NCI-H446 treated with DMSO at 0.1 percent for 48 hours (cell line): ENCODE data around the gene SMIM1.
"Not testable (repeated sequence)": the region's sequence is repeated elsewhere in the genome, so short reads cannot be mapped to it uniquely, and the experiment has no call there.

Source experiments
- DNase-seq: peaks from one replicate; lab custom pipeline; 2025; lab: John Stamatoyannopoulos, UW

Gene SMIM1, protein sequence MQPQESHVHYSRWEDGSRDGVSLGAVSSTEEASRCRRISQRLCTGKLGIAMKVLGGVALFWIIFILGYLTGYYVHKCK

DNA sequence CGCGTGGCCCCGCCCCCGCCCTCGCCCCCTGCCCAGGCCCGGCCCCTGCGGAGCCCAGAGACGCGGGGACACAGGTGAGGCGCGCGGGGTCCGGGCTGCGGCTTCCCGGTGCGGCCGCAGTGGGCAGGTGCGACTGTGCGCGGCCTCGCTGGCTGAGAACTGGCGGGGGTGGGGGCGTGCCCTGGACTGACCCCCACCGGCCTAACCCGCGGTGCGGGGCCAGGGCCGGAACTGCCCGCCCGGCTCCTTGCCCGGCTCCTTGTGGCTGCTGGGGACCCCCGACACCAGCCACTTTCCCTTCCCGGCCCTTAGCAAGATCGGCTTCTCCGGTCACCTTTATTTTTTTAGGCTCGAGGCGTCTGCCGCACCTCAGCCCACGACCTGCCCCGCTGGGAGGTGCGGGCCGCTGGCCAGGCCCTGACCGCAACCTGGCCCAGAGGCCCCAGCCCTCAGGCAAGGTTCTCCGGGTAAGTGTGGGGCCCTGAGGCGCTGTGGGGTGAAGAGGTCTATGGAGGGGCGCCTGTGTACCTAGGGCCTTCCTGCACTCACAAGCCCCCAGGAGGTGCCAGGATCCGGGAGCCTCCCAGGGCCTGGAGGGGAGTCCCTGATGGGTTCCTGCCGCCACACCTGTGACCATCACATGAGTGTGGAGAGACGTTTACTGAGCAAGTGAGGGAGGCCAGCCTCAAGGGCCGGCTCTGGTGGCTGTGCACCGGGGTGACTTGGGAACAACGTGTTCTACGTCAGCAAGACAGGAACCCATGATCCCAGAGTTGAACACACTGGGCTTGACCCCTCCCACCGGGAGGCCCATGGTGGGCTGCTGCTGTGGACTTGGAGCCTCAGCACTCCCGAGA, at the start of gene SMIM1:
Gene SMIM1, plus strand, starts transcription at position 35 of the 857 bp plus-strand sequence. CDS start 2,625 bp downstream, outside the sequence.
- no peak for DNase-seq

DNA sequence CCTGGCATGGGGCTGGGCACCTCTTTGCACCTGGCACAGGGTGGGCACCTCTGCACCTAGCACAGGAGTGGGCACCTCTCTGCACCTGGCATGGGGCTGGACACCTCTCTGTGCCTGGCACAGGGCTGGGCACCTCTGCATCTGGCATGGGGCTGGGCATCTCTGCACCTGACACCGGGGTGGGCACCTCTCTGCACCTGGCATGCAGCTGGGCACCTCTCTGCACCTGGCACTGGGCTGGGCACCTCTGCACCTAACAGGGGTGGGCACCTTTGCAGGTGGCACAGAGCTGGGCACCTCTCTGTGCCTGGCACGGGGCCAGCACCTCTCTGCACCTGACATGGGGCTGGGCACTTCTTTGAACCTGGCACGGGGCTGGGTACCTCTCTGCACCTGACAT, 49.7 kb upstream of the SMIM1 start:
- no peak for DNase-seq

DNA sequence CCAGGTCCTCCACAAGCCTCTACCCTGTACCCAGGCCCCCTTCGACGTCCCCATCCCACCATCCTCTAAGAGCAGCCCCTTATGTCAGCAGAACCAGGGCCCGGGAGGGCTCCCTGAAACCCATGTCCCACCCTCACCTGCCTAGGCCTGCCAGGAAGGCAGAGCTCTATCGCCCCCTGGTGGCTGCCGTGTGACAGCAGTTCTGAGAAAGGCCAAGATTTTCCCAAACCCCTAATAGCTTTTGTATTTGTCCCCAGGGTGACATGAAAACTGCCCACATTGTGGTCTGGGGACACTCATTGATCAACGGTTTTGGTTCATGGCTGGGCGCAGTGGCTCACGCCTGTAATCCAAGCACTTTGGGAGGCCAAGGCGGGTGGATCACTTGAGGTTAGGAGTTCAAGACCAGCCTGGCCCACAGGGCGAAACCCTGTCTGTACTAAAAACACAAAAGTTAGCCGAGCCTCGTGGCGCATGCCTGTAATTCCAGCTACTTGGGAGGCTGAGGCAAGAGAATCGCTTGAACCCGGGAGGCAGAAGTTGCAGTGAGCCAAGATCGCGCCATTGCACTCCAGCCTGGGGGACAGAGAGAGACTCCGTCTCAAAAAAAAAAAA, 48.0 kb upstream of the SMIM1 start:
- not testable (repeated sequence) for DNase-seq

DNA sequence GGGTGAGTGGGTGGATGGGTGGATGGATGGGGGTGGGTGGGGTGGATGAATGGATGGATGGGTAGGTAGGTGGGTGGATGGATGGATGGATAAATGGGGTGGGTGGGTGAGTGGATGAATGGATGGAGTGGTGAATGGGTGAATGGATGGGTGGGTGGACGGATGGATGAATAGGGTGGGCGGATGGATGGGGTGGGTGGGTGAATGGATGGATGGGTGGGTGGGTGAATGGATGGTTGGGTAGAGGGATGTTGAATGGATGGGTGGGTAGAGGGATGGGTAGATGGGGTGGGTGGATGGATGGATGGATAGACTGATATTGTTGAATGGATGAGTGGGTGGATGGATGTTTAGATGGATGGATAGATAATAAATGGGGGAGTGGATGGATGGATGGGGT, 47.2 kb upstream of the SMIM1 start:
- DNase-seq: no peak

DNA sequence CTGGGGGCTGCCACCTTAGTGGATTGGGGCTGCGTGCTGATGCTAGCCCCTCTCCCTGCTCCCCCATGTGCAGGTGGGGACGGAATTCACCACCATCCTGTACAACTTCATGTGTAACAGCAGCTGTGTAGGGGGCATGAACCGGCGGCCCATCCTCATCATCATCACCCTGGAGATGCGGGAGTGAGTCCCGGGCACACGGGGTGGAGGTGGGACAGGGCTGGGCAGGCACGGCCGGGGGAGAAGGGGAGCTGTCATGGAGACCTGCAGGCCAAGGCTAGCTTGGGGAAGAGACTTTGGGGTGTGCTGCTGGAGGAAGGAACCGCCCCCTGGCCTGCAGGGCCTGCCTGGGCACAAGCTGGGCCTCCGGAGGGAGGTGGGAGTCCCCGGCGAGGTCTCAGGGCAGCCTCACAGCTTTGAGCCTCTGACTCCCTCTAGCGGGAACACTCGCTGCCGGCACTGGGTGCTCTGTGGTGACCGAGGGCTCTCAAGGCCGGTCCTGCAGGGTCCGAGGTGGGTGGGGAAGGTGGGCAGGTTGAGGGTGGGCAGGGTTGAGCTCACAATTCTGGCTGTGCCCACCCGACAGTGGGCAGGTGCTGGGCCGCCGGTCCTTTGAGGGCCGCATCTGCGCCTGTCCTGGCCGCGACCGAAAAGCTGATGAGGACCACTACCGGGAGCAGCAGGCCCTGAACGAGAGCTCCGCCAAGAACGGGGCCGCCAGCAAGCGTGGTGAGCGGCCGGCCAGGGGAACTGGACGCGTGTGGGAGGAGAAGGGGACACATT, 45.3 kb upstream of the SMIM1 start:
- no peak for DNase-seq

DNA sequence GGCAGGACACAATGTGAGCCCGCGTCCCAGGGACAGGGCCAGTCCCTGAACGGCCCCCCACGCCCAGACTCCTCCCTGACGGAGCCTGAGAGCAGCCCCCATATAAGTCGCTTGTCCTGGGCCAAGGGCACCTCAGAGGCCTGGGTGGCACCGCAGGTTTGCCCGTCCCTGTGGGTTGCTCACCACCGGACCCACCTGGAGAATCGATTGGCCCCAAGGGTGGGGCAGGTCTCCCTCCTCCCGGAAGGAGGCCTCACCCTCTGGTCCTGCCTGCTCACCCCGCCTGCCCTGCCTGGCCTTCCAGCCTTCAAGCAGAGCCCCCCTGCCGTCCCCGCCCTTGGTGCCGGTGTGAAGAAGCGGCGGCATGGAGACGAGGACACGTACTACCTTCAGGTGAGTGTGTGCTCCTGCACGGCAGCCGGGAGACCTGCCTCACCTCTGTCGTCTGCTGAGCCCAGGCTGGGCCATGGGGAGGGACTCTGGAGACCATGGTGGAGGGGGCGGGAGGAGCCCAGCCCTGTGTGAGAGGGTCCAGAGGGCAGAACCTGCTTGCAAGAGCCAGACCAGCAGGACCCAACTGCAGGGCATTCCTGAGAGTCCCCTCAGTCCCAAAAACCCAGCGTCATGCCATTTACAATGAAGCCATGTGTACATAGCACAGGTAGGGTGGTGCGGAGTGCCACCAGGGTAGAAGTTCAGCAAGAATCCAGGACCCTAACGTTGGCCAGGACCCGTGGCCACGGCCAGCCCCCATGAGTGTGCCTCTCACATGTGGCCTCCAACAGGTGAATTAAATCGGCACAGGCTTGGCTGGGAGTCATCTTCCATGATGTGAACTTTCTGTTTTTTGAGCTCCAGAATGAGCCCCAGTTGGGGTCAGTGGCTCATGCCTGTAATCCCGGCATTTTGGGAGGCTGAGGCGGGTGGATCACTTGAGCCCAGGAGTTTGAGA, 44.4 kb upstream of the SMIM1 start:
- DNase-seq: no peak

DNA sequence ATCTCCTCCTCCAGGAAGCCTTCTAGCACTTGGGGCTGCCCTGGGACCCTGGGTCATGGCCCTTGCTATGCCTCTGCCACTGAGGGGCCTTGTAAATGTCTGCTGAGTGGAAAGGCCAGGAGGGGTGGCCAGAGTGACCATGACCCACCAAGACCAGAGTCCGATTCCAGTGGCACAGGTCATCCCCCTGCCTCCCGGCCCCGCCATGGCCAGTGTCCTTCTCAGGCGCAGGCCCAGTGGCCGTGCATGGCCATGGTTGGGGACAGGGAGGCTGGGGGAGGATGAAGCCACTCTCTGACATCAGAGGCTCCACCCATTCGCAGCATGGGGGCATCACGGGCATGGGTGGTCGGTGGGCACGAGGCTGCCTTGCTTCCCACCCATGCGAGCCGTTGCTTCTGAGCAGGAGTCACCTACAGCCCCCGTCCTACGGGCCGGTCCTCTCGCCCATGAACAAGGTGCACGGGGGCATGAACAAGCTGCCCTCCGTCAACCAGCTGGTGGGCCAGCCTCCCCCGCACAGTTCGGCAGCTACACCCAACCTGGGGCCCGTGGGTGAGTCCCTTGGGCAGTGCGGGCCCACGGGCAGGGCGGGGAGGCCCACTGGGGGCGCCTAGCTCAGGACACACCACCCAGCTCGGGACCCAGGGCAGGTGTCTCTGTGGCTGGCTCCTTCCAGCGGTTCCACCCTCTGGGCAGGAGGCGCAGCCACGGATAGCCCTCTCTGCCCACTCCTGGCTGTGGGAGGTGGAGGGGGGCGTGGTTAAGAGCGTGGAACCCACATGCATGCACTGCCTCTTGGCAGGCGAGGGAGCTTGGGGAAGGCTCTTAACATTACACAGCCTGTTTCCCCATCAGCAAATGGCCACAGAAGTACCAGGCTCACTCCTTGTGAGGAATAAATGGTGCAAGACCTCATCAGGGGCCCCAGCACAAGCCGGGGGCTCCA, 42.7 kb upstream of the SMIM1 start:
- no peak for DNase-seq

DNA sequence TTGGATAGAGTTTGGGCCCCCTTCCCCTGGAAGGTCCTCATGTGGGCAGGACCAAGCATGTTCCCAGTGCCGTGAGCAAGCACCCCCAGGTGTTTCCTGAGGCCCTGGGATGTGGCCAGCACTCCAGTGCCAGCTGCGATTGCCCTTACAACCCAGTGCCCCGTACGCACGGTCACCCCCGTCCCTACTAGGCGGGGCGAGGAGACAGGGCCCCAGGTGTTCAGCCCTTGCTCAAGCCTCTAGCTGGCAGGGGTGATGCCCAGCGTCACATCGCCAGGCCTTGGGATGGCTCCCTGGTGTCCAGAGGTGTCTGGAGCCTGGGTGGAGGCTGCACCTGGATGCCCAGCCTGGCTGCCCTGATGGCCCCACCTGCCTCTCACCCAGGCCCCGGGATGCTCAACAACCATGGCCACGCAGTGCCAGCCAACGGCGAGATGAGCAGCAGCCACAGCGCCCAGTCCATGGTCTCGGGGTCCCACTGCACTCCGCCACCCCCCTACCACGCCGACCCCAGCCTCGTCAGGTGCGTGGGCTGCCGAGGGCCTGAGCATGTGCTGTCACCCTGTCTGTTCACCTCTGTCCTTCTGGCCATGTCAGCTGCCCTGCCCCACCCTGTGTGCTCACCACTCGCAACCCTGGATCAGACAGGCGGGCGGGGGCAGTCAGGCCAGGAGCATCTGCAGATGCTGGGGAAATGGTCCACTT, 41.9 kb upstream of the SMIM1 start:
- DNase-seq: no peak

DNA sequence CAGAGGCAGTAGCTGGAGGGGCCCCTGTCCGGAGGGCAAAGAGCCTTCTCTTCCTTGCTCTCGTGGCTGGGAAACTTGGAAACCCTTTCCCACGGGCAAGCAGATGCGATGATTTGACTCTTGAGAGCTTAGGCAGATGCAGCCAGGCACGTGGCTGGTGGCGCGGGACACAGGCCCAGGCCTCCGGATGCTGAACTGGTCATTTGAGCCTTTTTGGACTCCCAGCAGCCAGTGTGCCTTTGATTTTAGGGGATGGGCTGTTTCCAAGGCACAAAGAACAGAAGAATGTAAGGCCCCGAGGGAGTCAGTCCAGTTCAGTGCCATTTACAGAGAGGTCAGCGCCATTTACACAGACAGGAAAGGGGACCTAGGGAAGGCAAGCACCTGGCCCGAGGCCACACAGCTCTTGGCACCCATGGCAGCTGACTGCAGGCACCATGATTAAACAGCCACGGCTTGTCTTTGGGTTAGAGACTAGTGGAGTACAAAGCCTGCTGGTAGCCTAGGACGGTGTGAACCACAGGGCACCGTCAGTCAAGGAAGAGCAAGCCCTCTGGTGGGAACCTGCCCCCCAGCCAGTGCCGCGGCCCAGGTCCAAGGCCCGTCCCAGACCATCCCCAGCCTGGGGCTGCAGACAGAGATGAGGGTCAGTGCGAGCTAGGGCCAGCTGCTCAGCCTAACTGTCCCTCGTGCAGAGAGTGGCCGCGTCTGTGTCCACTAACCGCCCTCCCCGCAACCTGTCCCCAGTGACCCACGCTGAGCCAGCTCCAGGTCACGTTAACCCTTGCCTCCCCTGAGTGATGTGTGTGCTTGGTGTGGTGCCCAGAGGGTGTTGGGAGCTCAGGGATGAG, 40.7 kb upstream of the SMIM1 start:
- no peak for DNase-seq

DNA sequence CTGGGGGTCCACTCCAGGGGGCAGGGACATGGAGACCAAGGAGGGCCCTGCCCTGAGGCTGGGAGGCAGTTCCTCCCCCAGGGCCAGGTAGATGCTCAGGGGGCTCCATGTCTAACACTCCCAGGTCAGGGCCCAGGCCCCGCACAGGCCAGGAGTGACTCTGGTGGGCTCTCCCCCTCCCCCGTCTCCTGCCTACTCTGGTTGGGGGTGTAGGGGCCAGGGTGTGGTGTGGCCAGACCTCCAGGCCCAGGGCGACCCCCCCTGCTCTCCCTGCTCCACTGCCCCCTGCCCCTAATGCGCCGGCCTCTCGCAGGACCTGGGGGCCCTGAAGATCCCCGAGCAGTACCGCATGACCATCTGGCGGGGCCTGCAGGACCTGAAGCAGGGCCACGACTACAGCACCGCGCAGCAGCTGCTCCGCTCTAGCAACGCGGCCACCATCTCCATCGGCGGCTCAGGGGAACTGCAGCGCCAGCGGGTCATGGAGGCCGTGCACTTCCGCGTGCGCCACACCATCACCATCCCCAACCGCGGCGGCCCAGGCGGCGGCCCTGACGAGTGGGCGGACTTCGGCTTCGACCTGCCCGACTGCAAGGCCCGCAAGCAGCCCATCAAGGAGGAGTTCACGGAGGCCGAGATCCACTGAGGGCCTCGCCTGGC, 40.0 kb upstream of the SMIM1 start:
- DNase-seq: no peak

DNA sequence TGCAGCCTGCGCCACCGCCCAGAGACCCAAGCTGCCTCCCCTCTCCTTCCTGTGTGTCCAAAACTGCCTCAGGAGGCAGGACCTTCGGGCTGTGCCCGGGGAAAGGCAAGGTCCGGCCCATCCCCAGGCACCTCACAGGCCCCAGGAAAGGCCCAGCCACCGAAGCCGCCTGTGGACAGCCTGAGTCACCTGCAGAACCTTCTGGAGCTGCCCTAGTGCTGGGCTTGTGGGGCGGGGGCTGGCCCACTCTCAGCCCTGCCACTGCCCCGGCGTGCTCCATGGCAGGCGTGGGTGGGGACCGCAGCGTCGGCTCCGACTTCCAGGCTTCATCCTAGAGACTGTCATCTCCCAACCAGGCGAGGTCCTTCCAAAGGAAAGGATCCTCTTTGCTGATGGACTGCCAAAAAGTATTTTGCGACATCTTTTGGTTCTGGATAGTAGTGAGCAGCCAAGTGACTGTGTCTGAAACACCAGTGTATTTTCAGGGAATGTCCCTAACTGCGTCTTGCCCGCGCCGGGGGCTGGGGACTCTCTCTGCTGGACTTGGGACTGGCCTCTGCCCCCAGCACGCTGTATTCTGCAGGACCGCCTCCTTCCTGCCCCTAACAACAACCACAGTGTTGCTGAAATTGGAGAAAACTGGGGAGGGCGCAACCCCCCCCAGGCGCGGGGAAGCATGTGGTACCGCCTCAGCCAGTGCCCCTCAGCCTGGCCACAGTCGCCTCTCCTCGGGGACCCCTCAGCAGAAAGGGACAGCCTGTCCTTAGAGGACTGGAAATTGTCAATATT, 39.3 kb upstream of the SMIM1 start:
- DNase-seq: no peak

DNA sequence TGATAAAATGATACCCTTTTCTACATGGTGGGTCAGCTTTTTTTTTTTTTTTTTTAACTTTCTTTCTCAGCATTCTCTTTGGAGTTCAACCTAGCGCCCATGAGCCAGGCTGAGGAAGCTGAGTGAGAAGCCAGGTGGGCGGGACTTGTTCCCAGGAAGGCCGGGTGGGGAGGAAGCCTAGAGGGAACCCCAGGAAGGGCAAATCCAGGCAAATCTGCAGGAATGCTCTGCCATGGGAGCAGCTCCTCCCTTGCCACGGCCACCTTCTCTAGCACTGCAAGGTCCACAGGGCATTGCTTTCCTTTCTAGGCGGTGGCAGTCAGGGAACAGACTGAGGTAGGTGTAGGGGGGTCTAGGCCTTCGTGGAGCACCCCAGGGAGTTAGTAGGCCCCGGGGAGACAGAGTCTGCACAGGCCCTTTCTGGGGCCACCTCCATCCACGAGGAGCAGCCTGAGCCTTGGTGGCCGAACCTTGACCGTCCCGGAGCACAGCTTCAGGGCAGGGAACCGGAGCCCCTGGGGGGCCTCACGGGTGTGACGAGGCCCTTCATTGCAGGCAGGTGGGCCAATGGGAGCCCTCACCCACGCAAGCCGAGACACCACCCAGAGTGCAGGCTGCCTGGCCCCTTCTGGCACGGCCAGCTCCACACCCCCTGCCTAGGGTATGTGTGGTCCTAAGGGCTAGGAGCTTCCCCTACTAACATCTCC, 38.5 kb upstream of the SMIM1 start:
- DNase-seq: no peak

DNA sequence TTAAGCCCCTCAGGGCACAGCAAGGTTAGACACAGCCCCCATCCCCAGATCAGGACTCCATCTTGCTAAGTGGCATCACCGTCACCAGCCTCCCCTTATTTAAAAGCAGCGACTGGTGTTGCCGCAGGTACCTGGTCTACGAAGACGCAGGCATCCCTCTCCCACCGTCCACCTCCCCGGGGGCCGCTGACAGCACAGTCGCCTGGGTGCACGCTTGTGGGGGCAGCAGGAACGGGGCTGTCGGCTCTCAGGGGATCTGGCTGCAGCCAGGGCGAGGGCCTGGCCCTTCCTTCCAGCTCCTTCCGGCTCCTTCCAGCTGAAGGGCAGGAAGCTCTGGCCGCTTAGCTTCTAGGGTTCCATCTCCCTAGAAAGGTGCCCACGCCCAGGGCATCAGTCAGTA, 37.9 kb upstream of the SMIM1 start:
- DNase-seq: no peak

DNA sequence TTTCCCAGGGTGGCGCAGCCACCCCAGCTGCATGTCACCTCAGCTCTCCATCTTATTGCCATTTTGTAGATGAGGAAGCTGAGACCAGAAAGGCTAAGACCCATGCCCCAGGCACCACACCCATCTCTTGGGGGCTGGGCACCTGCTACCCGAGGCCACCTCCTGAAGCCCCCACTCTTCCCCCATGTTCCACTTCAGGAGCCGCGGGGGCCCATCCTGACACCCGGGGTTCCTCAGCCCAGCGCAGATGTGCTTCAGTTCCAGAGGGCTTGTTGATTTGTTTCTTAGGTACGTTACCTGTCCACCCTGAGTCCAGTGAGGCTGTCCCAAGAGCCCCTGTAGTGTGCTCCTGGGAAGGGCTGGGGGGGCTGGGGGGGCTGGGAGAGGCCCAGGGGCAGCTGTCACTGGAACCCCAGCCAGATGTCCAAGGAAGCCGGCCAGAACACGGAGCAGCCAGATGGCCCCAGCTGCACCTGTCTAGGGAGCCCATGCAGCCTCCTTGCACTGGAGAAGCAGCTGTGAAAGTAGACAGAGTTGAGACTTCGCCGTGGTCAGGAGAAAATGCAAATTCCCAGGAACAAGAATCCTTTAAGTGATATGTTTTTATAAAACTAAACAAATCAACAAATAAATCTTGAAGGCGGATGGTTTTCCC, 37.4 kb upstream of the SMIM1 start:
- no peak for DNase-seq

DNA sequence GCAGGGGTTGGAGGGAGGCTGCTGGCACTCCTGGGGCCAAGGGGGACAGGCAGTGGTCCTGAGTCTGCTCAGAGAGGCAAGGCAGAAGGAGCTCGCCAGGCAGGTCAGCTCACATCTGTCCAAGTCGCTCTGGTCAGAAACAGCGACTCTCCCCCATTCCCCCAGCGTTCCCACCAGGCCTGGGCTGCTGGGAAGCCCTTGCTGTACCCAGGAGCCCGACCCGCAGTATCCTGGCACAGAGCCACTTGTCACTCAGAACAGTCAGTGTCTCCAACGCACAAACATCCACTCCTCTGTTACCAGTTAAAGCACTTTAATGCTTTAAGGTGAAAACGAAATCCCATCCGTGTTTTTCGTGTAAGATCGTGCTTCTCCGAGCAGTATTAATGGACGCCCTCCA, 36.9 kb upstream of the SMIM1 start:
- DNase-seq: no peak

DNA sequence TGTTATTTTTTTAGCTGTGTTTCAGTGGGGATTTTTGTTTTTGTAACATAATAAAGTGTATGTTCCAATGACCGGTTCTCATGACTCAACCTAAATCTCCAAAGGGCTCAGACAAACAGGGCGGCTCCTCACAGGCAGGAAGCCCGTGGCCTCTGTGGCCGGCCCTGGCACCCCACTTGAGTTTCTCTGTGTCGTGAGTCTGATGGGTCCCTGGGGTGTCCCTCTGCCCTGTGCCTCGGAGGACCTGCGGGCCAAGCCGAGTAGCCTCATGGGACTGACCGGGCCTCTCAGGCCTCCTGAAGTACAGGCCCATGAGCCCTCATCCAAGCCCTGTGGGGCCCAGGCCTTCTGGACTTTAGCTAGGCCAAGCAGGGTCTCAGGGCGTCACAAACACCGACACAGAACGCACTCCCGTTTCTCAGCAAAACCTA, 36.4 kb upstream of the SMIM1 start:
- DNase-seq: no peak
